HG03039 (cell line): ENCODE results near the gene ZC3H14.

Experiments
- ATAC-seq: cut with Tn5 transposase; IDR thresholded peaks from one replicate; pipeline ENCODE4 v1.9.1; 2021; ENCODE audit warnings: mild to moderate bottlenecking, moderate library complexity; ENCODE audit not compliant: unreplicated experiment

The ZC3H14 gene

DNA sequence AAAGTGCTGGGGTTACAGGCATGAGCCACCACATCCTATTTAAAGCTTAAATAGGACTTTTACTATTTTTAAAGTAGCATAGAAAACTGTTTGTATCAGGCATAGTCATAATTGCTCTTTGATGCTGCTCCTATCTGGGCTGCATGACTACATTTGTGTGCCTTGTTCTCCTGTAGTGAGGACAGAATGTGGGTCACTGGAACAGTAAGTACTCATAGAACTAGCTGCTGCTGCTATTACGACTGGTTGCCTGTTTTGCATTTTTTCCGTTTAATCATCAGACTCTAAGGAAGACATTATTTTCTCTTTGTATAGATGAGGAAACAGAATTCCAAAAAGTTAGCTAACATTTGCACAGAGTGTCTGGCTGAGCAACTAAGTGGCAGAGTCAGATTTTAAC, 42.8 kb downstream of the ZC3H14 start:
- ATAC-seq = no peak

DNA sequence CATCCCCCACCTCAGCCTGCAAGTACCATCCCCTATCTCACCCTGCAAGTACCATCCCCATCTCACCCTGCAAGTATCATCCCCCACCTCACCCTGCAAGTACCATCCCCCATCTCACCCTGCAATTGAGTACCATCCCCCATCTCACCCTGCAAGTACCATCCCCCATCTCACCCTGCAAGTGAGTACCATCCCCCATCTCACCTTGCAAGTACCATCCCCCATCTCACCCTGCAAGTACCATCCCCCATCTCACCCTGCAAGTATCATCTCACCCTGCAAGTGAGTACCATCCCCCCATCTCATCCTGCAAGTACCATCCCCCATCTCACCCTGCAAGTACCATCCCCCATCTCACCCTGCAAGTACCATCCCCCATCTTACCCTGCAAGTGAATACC, 45.0 kb downstream of the ZC3H14 start:
- no peak for ATAC-seq

DNA sequence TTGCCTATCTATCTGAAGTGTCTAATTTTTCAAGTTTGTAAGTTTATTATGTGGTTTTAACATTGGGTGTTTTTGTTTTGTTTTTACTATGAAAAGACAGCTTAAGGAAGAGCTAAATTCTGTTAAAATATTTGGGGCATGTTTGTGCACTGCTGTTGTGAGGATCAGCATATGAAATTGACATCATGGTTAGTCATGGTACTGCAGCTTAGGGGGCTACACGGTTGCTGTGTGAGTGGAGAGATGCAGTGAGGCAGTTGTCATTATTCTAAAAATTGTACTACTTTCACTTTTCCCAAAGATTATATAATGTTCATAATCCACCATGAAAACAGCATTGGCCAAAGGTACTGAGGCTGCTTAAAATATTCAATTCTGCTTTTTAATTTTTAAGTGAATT, 49.0 kb downstream of the ZC3H14 start:
- no peak for ATAC-seq

DNA sequence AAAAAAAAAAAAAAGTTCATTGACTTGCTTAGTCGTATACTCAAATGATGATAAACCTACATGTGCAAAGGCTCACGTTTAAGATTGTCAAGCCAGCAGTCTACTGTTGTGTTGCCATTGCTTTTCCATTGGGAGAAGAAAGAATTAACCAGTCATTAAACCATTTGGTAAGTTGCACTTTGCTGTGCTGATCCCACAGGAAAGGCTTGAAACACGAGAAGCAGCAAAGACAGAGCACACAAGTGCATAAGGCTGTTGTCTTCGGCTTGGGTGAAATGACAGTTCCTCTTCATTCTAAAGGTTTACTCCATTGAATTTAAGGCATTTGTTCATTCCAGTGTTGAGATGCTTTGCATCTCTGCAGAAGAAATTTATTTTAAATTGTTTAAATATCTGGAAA, 50.1 kb downstream of the ZC3H14 start:
- no peak for ATAC-seq

DNA sequence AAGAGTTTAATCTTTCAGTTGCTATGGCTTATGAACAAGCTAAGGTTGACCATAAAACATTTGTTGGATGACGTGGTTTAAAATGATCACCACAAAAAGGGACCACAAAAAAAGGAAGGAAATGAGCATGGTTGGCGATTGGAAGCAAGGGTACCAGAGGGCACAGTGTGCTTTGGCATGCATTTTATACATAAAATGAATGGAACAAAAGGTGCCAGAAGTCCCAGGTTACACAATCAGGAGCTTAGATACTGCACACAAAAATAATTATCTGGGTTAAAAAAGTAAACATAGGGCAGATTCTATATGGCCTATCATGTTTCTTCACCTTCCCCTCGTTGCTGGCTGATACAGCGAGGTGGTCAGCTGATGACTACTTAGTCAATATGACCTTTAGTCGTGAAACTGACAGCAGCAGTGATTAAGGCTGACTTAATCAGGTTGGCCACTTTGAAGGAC, 50.7 kb downstream of the ZC3H14 start:
- no peak for ATAC-seq

DNA sequence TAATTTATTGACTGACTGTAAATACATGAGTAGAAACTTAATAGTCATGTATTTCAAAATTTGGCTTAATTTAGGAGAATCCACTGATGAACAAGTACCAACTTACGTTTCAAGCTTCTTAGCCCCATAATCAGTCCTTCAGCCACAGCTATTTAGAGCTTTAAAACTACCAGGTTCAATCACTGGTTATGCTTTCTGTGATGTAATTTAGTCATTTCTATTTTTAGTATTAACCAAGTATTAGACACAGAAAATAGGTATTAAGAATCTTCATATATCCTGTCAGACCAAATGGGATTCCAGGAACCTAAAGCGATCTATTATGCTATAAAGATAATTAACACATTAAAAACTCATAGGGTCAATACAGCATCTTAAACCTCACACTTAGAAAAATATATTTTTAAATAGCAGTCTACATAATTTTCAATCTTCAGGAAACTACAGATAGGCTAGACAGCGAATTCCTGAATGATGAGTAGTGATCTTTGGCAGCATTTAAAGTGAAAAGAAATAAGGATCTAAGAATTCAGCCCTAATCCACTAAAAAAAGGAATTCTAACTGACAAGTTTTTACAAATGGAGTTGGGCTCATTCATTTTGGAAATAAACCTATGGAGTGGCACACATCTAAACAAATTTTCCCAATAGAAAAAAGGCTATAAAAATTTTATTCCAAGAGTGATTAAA, 51.5 kb downstream of the ZC3H14 start:
- no peak for ATAC-seq

DNA sequence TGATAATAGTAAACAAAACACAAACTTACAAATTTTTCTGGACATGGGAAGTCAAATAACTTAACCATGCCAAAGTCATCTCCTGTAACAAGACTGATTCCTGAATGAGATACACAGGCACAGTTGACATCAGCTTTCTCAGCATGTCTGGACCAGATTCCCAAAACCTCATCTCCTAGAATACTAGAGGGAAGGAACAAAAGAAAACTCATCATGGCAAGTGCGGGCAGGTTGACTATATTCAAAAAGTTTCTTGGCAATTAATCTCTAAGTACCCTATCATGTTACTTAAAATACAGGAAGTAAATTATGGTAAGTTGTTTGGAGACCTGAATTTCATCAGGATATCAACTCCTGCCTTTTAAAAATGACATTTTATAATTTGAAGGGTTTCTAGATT, 53.9 kb downstream of the ZC3H14 start:
- ATAC-seq = no peak

DNA sequence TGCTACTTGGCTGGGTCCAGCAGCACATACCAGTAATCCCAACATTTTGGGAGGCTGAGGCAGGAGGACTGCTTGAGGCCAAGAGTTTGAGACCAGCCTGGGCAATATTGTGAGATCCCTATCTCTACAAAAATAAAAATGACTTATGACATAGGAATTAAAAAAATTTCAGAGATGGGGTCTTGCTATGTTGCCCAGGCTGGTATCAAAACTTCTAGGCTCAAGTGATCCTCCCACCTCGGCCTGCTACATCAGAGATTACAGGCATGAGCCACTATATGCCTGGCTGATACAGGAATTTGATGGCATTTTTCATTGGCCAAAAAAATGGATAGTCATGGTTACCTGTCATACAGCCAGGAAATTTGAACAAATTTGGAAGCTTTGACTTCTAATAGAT, 54.6 kb downstream of the ZC3H14 start:
- ATAC-seq = no peak

DNA sequence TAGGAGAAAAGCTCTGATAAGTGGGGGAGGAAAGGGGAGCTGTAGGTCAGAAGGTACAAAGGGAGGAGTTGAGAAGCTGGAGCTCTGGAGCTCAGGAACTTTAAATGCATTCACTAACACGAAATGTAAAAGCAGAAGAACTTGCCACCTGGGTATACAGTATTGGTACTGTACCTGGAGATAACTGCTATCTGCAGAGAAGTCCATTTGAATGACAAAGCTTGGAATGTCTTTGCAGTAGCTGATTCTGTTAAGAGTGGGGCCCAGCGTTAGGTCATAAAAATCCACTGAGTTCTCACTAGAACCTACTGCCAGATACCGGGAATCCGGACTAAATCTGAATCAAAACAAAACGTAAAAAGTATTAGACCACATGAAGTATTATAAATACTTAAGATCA, 55.6 kb downstream of the ZC3H14 start:
- ATAC-seq = no peak

DNA sequence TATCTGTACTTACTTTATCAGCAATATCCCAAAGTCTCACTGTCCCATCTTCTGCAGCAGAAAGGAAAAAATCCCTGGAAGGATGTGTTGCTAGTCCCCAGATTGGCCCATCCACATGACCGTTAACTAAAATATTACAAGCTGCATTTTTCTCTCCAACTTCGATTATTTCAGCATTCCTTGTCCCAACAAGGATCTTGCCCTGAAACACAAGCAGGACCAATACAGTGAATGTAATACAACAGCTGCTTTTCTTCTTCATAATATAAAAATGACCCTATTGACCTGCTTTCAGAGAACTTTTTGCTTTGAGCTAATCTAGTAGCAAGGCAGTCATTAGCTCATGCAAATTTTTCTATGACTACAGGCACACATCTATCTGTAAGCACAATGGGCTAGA, 58.3 kb downstream of the ZC3H14 start:
- no peak for ATAC-seq

DNA sequence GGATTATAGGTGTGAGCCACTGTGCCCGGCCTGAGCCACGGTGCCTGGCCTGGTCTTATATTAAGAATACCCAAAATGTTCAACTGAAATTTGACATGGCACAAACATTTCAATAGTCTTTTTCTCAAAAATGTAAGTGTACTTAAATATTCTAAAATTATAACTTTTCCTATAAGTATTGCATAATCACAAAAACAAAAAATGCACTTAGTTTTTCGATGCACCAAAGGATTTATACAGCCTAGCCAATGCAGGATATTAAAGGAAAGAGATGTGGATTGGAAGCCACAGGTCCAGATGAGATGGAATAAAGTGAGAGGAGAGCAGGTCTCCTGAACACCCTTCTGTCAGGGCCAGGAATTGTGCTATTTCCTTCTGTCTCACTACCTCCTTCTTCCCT, 62.8 kb downstream of the ZC3H14 start:
- no peak for ATAC-seq

DNA sequence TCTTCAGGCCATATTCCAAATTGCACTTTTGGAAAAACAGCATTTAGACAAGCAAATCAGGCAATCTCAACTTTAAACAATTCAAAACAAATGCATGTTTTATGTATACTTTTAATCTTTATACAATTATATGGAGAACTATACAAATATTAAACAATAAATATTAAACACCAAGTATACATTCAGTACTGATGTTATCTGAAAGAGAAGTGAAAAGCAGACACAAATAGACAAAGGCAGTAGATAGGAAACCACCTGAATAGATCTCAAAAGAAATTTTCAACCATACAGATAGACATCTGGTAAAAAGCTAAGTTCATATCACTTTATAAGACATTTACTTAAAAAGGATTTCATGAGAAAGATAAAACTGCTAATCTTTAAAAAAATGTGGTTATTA, 65.2 kb downstream of the ZC3H14 start:
- no peak for ATAC-seq

DNA sequence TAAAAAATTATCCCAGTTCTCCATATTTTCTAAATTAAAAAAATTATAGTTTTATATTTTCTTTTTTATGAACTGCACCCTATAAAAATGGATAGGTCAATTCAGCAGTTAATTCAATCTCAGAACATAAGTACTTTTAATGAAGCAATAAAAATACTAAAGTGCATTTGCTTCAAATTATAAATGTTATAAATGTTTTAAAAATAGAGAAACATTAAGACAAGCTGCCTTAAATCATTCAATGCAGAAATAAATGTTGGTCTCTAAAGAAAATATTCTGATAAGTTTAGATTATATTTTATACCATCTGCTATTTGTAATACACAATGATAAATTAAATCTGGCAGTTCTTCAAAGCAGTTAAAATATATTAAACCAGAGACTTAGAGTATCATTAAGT, 65.6 kb downstream of the ZC3H14 start:
- no peak for ATAC-seq

DNA sequence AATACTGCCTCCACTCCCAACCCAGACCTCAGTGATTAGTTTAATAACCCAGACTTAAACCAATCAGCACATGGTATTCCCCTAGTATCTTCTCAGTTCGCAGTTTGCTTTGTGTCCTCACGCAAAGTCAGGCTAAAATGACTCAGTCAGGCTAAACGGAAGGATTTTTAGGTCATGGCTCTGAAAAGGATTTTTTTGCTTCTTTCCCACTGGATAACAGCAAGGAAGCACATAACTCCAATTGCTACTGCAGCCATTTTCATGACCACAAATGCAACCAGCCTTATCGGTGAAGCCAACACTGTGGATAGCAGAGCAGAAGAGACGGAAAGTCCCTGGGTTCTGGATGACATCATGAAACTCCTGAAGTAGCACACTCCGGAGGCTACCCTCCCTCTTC, 67.7 kb downstream of the ZC3H14 start:
- no peak for ATAC-seq

DNA sequence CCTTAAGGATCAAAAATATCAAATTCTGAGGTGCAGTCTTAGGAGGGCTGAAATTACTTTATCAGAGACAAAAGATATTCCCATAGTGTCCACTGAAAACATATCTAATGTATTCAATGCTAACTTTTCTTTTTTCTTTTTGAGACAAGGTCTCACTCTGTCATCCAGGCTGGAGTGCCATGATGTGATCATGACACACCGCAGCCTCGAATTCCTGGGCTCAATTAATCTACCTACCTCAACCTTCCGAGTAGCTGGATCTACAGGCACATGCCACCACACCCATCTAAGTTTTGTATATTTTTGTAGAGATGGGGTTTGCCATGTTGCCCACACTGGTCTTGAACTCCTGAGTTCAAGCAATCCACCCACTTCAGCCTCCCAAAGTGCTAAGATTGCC, 68.3 kb downstream of the ZC3H14 start:
- ATAC-seq = no peak

DNA sequence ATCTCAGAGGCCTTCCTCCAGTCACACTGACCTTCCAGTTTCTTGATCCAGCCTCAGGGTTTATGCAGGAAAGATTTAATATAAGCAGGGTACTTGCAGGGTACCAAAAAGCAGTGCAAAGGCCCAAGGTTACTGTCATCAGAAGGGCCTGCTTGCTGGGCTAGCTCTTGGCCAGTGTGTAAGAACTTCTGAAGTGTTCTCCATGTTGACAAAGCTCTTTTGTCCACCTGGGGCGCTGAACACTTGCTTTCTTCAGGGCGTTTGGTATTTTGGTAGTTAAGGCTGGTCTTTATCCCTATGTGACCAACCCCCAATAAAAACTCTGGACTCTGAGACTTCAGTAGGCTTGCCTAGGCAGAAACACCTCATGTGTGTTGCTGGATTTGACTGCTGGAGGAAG, 69.7 kb downstream of the ZC3H14 start:
- no peak for ATAC-seq

DNA sequence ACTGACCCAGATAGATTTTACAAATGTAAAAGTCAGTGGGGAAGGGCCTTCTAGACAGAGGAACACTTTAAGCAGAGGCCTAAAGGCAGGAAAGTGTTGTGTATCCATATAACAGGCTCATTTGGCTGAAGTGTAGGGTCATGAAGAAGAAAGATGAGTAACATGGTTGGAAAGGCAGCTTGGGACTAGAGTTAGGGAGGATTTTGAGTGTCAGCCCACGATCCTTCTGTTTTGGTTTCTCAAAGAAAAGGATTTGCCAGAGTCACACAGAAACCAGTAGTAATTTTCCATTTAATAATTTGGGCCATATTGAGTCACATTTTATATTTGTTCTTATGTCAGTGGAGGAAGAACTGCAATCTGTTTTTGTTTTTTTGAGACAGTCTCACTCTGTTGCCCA, 76.4 kb downstream of the ZC3H14 start:
- no peak for ATAC-seq

DNA sequence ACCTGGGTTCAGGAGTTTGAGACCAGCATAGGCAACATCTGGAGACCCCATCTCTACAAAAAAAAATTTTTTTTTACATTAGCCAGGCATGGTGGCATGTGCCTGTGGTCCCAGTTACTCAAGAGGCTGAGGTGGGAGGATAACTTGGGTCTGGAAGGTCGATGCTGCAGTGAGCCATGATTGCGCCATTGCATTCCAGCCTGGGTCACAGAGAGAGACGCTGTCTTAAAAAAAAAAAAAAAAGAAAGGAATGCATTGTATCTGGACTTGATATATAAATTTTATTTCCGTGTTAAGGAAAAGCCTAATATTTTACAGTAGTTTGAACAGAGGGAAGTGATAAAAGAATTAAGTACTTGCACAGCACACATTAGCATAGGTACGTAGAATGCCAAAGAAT, 97.2 kb downstream of the ZC3H14 start:
- no peak for ATAC-seq

DNA sequence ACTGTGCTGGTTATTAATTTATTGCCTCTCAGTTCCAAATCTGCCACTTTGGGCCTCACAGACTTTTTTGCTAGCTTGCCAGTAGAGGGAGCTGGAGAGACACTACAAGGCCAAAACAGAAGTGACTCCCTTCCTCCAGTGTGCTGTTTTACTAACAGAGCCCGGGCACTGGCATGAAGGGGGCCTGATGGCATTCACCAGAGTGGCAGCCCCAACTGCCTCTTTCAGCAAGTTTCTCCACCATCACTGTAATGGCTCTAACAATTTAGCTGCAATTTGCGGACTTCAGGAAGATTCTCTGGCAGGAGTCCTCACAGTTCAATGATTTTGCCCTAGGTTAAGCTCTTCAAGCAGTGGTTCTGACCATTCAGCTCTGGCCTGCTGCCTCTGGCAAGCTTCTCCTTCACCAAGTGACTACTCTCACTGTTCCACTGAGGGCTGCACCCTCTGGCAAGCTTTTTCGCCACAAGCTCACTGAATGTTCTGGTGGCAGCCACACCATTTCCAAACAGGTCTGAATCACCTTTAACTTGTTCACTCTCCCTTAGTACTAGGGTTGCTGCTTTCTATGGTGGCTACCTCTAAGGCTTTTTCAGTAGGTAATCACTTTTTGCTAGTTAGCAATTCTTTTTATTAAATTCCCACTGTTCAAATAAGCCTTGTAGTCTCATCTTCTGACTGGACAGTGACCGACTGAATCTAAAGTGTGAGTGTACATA, 104.9 kb downstream of the ZC3H14 start:
- peak; percentile 69 for ATAC-seq

DNA sequence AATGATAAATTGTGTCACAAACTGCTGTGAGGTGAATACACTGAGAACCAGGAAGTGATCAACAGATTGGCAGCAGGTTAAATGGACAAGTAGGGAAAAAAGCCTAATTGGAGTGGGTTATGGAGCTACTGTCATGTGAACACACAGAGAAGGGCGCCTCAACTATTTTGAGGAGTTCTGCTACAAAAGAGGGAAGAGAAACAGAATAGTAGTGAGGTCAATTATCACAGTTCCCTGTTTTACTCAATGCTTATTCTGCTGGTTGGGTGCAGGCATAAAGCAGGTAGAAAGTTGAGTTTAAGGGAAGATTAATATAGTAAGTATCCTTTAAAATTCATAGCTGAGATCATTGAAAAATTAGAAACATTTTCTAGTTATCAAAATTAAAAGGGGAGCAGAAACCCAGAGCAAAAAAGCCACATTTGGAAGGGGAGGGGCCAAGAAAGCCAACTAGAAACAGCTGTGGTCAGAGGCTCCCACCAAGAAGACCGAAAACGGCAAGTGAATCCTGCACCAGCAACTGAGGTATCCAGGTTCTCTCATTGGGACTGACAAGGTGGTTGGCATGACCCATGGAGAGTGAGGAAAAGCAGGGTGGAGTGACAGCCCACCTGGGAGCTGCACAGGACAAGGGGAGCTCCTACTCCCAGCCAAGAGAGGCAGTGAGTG, 105.7 kb downstream of the ZC3H14 start:
- peak; percentile 73 for ATAC-seq

DNA sequence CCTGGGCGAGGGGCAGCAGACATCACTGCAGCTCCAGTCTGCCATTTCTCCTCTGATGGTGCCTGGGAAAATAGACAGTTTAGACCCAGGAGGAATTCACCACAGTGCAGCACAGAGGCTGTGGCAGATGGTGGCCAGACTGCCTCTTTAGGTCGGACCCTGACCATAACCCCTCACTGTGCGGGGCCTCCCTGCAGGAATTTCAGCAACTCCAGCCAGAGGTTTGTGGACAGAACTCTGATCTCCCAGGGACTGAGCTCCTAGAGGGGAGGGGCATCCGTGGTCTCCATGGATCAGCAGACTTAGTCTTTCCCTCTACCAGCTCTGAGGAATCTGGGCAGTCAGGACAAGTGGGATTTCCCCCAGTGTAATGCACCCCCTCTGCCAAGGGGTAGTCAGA, 106.5 kb downstream of the ZC3H14 start:
- ATAC-seq = no peak
